ENCODE data around the gene COLQ.

DNA sequence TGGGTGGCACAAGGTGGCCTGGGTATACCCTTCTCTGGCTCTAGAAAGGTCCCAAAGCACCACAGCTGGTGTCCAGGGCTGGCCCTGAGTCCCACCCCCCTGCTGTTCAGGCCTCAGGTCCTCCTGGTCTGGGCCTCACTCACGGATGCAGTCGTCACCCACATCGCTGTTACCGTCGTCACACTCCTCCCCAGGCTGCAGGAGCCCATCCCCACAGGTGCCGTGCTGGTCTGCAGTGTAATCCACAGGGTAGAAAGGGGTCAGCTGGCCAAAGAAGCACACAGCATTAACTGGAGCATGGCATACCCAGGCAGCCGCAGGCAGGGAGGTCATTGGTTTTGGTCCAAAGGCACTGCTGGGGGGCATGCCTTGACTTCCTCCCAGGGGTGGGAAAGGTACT lies 65.8 kb downstream of the COLQ start:
- TF ChIP-seq, protein P1, sequence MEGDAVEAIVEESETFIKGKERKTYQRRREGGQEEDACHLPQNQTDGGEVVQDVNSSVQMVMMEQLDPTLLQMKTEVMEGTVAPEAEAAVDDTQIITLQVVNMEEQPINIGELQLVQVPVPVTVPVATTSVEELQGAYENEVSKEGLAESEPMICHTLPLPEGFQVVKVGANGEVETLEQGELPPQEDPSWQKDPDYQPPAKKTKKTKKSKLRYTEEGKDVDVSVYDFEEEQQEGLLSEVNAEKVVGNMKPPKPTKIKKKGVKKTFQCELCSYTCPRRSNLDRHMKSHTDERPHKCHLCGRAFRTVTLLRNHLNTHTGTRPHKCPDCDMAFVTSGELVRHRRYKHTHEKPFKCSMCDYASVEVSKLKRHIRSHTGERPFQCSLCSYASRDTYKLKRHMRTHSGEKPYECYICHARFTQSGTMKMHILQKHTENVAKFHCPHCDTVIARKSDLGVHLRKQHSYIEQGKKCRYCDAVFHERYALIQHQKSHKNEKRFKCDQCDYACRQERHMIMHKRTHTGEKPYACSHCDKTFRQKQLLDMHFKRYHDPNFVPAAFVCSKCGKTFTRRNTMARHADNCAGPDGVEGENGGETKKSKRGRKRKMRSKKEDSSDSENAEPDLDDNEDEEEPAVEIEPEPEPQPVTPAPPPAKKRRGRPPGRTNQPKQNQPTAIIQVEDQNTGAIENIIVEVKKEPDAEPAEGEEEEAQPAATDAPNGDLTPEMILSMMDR (IDR thresholded peaks at IDR 0.05), result no peak
- no peak for TF ChIP-seq POLR2A (IDR thresholded peaks at IDR 0.05)
